Esophagus (tissue), 2 donors: ENCODE measurements around the gene CYP26C1. TPM values are rescaled to one million over a fixed set of nuclear protein-coding genes. Genes with fewer than 3 reads are reported as not detected.

Source experiments
- H3K27ac ChIP-seq, 2 donors: one replicate each; pipeline ENCODE4 v1.5.1; 2013; ENCODE audit warnings: low read depth in 2 of 2, mild to moderate bottlenecking in 2 of 2, inconsistent platforms in 1 of 2, low read length in 1 of 2, moderate library complexity in 1 of 2
- H3K27me3 ChIP-seq, 2 donors: one replicate each; pipeline ENCODE4 v1.6.1; 2013; ENCODE audit warnings: low read length in 2 of 2, control low read depth in 1 of 2, mild to moderate bottlenecking in 1 of 2; ENCODE audit not compliant: insufficient read depth in 2 of 2, control insufficient read depth in 1 of 2
- H3K36me3 ChIP-seq, 2 donors: one replicate each; pipeline ENCODE4 v1.6.1; 2013; ENCODE audit warnings: low read length in 1 of 2; ENCODE audit not compliant: control insufficient read depth in 2 of 2, insufficient read depth in 2 of 2
- H3K4me1 ChIP-seq, 2 donors: one replicate each; pipeline ENCODE4 v1.6.1; 2013; ENCODE audit warnings: low read length in 1 of 2; ENCODE audit not compliant: control insufficient read depth in 2 of 2, insufficient read depth in 2 of 2
- H3K4me3 ChIP-seq, 2 donors: one replicate each; pipeline ENCODE4 v1.5.1; 2013; ENCODE audit warnings: low read length in 2 of 2, mild to moderate bottlenecking in 2 of 2, low read depth in 1 of 2, moderate library complexity in 1 of 2
- H3K9me3 ChIP-seq, 2 donors: one replicate each; pipeline ENCODE4 v1.6.1; 2013; ENCODE audit warnings: mild to moderate bottlenecking in 2 of 2, low read depth in 1 of 2, low read length in 1 of 2, moderate library complexity in 1 of 2; ENCODE audit not compliant: control insufficient read depth in 2 of 2, insufficient read depth in 1 of 2
- WGBS, 2 donors: extraction: QIAGEN DNeasy Blood & Tissue Kit; methylation state at CpG; one replicate each; pipeline ENCODE4 v1.1.7; 2013; 5-methylcytosine and 5-hydroxymethylcytosine counted together
- polyA plus RNA-seq, 2 donors: library from polyadenylated mRNA; stranded (reverse); fragments of 200-250 nt; gene quantifications; one replicate each; pipeline ENCODE4 v1.2.3, GENCODE V29; 2013
- donor health status: healthy with polysubstance abuse.
- donor health status: Bipolar disorder and iron deficiency.

CYP26C1 gene
- polyA plus RNA-seq, 2 donors = 0.01 to 0.02 TPM

DNA sequence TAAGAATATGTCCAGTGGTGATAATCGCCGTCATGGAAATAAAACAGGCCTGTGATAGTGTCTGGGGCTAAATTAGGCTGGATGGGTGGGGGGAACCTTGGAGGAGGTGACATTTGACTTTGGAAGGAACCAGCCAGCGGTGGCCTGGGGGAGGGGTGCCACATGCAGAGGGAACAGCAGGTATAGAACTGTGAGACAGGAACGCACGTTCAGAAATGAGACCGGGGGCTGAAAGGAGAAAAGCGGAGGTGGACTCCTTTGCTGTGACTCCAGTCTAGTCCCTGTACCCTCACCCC, 10.5 kb downstream of the CYP26C1 start:
- H3K9me3 ChIP-seq = peaks cover 0 to 1% of the 10 kb centered on the region in 2 donors
- H3K27ac ChIP-seq = no peak overlapping the region
- 75 to 76% methylated on average over 7 of the region's 7 CpGs for WGBS, 2 donors
- H3K4me3 ChIP-seq = no peak overlapping the region
- H3K36me3 ChIP-seq = no peaks in the 10 kb centered on the region
- H3K4me1 ChIP-seq = peaks cover 9 to 19% of the 10 kb centered on the region in 2 donors
- H3K27me3 ChIP-seq = peaks cover 31 to 40% of the 10 kb centered on the region in 2 donors

DNA sequence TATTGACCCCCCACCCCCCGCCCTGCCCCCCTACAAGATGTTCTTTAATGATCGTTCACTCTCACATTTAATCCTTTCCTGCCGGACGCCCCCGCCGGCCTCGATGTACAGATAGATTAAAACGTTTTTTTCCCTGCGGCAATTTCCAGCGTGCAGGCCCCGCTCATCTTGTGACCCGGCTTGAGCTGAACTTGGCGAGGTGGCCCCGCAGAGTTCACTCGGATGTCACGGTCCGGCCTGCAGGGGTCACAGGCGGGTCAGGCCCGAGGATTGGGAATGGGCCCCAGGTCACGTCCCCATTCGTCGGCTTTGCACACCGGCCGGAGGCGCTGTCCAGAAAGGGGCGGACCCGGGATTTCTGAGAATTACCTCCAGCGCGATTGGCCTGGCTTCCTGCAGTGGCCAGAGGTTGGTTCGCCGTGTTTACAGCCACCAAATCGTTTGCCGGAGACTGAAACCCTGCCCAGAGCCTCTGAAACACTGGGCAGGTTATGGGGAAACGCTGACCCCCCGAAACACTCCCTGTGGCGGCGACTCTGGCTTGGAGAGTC, 11.2 kb downstream of the CYP26C1 start:
- Histone ChIP-seq H3K27ac (no peak overlapping the region), H3K27me3 (peaks cover 29 to 40% of the 10 kb centered on the region in 2 donors)
- 5% methylated on average over 37 of the region's 37 CpGs for WGBS, 2 donors

DNA sequence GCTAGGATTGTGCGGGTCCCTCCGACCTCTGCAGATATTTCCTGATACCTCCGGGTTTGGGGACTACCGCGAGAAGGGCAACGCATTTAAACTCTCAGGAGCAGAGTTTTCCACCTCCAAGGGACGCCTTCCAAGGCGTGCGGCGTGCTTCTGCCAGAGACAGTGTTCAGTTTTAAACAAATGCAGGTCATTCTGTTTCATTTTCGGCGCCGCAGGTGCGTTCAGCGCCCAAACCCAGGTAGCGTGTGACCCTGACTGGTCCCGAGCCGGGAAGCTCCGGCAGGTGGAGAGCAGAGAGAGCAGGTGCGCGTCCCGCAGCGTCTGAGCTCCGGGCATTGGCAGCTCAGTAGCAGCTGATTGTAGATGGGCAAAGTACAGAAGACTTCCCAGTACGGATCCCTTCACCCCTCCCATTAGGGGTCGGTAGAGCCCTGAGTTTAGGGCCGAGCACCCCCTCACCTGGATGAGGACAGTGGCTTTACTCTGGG, 11.7 kb downstream of the CYP26C1 start:
- peaks cover 27 to 40% of the 10 kb centered on the region in 2 donors for H3K27me3 ChIP-seq
- H3K4me3 ChIP-seq = peak overlapping the region; percentile 3 to 29
- H3K9me3 ChIP-seq = peaks cover 0 to 1% of the 10 kb centered on the region in 2 donors
- no peaks in the 10 kb centered on the region for H3K36me3 ChIP-seq
- H3K27ac ChIP-seq = no peak overlapping the region
- 1% methylated on average over 27 of the region's 27 CpGs for WGBS, 2 donors
- H3K4me1 ChIP-seq = peaks cover 9 to 19% of the 10 kb centered on the region in 2 donors

More for the DNA sequence above, 11.2 kb downstream of the CYP26C1 start:
- Histone ChIP-seq H3K36me3 (no peaks in the 10 kb centered on the region), H3K4me1 (peaks cover 9 to 19% of the 10 kb centered on the region in 2 donors), H3K9me3 (peaks cover 0 to 1% of the 10 kb centered on the region in 2 donors), H3K4me3 (peak overlapping the region; percentile 3 to 29)

DNA sequence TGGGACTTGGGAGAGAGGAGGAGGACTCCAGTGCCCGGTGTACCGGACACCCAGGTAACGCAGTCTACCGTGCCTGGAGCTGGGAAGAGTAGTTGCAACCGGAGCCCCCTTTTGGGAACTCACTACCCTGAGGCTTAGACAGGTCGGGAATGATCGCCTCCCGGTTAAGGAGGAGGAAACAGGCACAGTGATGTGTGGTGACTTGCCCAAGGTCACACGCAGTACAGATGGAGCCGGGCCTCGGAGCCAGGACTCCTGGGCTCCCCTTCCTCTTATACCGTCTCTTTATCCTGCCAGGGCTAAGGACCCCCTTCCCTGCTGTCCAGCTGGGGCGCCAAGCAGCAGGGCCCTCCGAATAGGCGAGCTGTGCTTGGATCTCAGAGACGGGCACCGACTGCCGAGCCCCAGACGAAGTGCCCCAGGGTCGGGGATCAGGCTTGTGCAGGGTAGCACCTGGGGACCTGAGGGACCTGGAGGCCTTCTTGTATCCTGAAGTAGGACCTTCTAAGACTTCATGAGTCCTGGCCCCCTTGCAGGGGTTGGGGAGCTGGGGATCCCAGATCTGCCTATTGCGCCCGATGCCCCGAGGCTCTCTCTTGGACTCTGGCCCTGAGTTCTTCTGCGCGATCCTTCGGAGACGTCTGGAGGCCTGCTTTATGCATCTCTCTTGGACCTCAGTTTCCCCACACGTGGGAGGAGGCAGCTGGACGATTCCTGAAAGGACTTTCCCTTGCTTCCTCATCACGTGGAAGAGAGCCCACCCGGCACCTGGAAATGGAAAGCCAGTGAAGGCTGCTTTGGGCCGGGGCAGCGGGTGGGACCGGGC, 12.3 kb downstream of the CYP26C1 start:
- Histone ChIP-seq H3K36me3 (no peaks in the 10 kb centered on the region), H3K9me3 (peaks cover 0 to 1% of the 10 kb centered on the region in 2 donors), H3K4me3 (peak overlapping the region in 1 of 2 donors; percentile 33), H3K27ac (no peak overlapping the region), H3K4me1 (peaks cover 9 to 19% of the 10 kb centered on the region in 2 donors), H3K27me3 (peaks cover 26 to 40% of the 10 kb centered on the region in 2 donors)
- 4% methylated on average over 33 to 34 of the region's 34 CpGs for WGBS, 2 donors

DNA sequence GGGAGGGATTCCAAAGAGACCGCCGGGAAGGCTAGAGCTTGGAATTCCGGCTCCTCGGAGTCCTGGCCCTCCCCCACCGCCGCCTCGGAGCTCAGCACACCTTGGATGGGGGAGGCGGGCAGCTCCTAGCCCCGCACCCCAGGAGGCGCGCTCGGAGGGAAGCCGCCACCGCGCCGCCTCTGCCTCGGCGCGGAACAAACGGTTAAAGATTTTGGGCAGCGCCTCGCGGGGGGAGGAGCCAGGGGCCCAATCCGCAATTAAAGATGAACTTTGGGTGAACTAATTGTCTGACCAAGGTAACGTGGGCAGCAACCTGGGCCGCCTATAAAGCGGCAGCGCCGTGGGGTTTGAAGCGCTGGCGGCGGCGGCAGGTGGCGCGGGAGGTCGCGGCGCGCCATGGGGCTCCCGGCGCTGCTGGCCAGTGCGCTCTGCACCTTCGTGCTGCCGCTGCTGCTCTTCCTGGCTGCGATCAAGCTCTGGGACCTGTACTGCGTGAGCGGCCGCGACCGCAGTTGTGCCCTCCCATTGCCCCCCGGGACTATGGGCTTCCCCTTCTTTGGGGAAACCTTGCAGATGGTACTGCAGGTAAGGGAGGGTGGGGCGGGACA, 13.0 kb downstream of the CYP26C1 start, which contains the start of gene CYP26A1:
TSS of gene CYP26A1 (plus strand) at position 355 of the 608 bp plus-strand sequence. CDS start at position 397, 42 bp downstream.
- no peaks in the 10 kb centered on the region for H3K36me3 ChIP-seq
- no peak within 1 kb of the TSS for H3K27ac ChIP-seq
- H3K9me3 ChIP-seq = peaks cover 0 to 1% of the 10 kb centered on the region in 2 donors
- 0 to 1% methylated on average over 37 to 52 of the region's 52 CpGs for WGBS, 2 donors
- peak within 1 kb of the TSS in 1 of 2 donors; percentile 33 for H3K4me3 ChIP-seq
- H3K27me3 ChIP-seq = peaks cover 19 to 40% of the 10 kb centered on the region in 2 donors
- H3K4me1 ChIP-seq = peaks cover 7 to 14% of the 10 kb centered on the region in 2 donors

DNA sequence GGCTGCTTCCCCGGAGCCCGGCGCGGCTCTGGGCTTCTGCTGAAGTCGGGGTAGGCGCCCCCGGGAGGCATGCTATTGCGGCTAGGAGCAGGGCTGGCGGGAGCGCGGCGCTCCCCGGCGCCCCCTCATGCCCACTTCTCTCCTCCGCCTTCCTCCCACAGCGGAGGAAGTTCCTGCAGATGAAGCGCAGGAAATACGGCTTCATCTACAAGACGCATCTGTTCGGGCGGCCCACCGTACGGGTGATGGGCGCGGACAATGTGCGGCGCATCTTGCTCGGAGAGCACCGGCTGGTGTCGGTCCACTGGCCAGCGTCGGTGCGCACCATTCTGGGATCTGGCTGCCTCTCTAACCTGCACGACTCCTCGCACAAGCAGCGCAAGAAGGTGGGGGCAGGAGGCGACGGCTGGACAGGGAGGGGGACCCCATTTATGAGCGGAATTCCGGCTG, 13.6 kb downstream of the CYP26C1 start:
- H3K36me3 ChIP-seq = no peaks in the 10 kb centered on the region
- H3K9me3 ChIP-seq = no peaks in the 10 kb centered on the region
- peak overlapping the region in 1 of 2 donors; percentile 33 for H3K4me3 ChIP-seq
- 1 to 2% methylated on average over 36 to 40 of the region's 40 CpGs for WGBS, 2 donors
- H3K27ac ChIP-seq = no peak overlapping the region
- H3K27me3 ChIP-seq = peaks cover 14 to 40% of the 10 kb centered on the region in 2 donors
- peaks cover 7 to 14% of the 10 kb centered on the region in 2 donors for H3K4me1 ChIP-seq

DNA sequence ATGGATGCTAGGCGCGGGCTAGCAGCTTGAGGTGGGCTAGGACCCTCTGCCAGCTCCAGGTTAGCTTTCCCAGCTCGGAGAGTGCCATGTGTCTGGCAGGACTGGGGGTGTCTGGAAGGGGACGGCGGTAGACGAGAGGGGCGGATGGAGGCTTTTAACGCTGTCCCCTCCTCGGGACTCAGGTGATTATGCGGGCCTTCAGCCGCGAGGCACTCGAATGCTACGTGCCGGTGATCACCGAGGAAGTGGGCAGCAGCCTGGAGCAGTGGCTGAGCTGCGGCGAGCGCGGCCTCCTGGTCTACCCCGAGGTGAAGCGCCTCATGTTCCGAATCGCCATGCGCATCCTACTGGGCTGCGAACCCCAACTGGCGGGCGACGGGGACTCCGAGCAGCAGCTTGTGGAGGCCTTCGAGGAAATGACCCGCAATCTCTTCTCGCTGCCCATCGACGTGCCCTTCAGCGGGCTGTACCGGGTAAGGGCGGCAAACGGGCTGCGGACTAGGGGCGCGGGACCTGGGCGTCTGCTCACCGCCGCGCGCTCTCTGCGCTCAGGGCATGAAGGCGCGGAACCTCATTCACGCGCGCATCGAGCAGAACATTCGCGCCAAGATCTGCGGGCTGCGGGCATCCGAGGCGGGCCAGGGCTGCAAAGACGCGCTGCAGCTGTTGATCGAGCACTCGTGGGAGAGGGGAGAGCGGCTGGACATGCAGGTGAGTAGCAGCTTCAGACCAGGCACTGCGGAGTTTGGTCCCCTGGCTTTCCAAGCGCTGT, 14.2 kb downstream of the CYP26C1 start:
- Histone ChIP-seq H3K36me3 (no peaks in the 10 kb centered on the region), H3K27me3 (peaks cover 12 to 40% of the 10 kb centered on the region in 2 donors), H3K27ac (no peak overlapping the region), H3K9me3 (no peaks in the 10 kb centered on the region), H3K4me3 (no peak overlapping the region), H3K4me1 (peaks cover 7 to 14% of the 10 kb centered on the region in 2 donors)
- WGBS, 2 donors = 5 to 7% methylated on average over 66 to 67 of the region's 67 CpGs

DNA sequence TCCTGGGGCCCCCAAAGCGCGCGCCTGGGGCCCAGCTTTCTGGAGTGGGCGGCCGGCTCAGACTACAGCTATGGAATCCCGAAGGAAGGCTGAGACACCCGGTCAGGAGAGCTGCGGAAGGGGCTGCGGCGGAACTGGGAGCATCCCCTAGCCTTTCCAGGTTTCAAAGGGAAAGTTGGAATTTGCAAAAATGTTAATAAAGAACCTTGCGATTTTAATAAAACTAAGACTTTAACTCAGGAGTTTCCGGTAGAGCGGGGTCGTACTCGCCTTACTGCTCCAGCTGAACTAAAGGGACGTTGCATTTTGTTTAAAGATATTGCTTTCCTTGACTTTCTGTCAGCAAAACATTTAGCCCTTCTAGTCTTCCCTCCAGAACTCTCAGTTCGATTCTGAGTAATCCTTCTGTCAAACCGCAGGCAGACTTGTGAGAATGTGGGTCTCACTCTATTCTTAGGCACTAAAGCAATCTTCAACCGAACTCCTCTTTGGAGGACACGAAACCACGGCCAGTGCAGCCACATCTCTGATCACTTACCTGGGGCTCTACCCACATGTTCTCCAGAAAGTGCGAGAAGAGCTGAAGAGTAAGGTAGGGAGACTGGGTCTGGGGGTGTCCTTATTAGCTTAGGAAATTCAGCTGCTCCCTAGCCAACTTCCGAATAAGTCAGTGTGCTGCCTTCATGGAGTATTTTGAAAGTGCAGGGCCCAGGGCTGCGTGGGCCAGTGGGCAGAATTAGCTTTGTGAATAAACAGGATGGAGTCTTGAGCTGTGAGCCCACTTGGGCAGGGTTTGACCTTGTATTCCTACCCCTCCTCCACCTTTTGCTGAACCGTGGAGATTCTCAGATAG, 15.0 kb downstream of the CYP26C1 start:
- H3K27ac ChIP-seq = no peak overlapping the region
- H3K36me3 ChIP-seq = no peaks in the 10 kb centered on the region
- no peak overlapping the region for H3K4me3 ChIP-seq
- H3K4me1 ChIP-seq = peaks cover 7 to 14% of the 10 kb centered on the region in 2 donors
- H3K27me3 ChIP-seq = peaks cover 11 to 40% of the 10 kb centered on the region in 2 donors
- no peaks in the 10 kb centered on the region for H3K9me3 ChIP-seq
- 27 to 36% methylated on average over 25 of the region's 25 CpGs for WGBS, 2 donors
